HG03280 (cell line): ENCODE results near the gene MICAL2.

Experiments used
- ATAC-seq: cut with Tn5 transposase; IDR thresholded peaks from one replicate; pipeline ENCODE4 v1.9.1; 2021; ENCODE audit warnings: mild to moderate bottlenecking, moderate library complexity; ENCODE audit not compliant: unreplicated experiment

The MICAL2 gene

DNA sequence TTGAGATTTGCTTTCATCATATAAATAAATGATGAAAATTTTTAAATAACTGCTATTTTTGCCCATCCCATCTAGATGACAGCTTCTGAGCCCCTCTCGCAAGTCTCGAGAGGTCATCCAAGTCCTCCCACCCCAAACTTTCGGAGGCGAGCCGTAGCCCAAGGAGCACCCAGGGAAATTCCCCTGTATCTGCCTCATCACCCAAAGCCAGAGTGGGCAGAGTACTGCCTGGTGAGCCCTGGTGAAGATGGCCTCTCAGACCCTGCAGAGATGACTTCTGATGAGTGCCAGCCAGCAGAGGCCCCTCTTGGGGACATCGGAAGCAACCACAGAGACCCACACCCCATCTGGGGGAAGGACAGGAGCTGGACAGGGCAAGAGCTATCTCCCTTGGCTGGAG is 183.1 kb downstream of the MICAL2 start:
- ATAC-seq = no peak

DNA sequence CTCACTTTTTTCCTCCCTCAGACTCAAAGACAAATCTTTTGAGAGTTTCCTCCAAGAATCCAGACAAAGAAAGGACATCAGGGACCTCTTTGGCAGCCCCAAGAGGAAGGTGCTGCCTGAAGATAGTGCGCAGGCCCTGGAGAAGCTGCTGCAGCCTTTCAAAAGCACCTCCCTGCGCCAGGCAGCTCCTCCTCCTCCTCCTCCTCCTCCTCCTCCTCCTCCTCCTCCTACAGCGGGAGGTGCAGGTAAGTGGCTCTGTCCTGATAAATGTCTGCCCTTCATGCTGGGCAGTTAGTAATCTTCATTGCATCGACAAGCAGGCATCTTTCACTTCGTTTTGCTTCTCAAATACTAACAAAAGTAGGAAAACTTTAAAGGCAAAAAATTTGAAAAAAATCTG is 184.2 kb downstream of the MICAL2 start:
- no peak for ATAC-seq

DNA sequence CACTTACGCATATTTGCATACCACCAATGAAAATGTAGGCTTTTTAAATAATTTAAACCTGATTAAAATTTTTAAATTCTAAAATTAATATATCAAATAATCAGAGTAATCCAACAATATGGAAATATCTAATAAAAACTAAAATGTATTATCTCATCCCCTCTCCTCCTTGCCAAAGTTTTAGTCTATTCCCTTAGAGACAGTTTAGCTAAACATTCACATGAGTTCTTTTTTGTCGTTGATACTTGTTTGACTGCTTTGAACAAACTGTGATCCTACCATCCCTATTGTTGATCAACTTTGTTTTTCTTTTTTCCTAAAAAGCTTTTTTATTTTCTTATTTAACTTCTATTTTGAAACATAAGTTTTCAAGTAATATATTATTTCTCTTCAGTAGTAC is 185.6 kb downstream of the MICAL2 start:
- no peak for ATAC-seq

DNA sequence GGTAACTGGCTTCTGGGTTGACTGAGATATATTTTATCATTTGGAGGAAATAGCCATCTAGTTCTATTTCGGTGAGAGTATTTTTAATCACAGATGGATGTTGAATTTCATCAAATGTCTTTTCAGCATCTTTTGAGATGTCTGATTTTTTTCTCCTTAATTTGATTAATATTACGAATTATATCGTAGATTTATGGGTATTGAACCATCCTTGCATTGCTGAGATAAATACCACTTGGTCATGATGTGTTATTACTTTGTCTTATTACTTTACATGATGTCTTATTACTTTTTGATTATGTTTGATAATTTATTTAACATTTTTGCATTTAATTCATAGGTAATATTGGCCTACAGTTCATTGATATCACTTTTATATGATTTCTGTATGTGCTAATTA is 188.2 kb downstream of the MICAL2 start:
- no peak for ATAC-seq

DNA sequence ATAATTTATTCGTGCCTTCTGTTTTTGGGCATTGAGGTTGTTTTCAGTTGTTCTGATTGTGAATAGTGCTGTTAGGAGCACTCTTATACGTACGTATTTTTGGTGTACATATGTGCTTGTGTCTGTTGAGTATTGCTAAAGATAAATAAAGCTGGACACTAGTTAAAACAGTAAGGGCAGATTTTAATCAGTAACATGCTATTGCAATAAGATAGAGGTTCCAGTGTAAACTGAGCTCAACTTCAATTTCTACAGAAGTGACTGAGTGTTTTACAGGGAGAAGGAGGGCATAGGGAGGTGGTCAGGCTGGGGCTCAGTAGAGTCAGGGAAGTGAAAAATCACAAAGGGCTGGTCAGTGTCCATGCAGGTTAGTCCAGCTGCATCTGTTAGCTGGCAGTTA is 191.0 kb downstream of the MICAL2 start:
- ATAC-seq = no peak

DNA sequence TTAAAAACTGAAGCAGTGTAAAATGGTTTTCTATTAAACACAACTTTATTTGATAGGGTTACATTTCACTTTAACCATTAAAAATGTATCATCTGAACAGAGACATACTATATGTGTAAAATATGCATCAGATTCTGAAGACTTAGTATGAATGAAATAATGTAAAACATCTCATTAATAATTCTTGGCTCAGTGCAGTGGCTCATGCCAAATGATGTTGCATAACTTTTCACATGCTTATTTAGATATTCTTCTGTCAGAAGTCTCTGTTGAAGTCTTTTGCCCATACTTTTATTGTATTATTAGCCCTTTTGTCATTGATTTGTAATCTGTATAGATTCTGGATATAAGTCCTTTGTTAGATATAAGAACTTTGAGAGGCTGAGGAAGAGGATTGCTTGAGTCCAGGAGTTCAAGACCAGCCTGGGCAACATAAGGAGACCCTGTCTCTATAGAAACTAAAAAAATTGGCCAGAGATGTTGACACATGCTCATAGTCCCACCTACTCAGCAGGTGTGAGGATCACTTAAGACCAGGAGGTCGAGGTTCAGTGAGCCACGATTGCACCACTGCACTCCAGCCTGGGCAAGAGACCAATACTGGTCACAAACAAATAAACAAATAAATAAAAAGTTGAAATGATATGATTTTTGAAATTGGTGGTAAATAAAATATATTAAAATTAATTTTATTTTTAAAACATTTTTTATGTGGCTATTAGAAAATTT is 193.2 kb downstream of the MICAL2 start:
- no peak for ATAC-seq

DNA sequence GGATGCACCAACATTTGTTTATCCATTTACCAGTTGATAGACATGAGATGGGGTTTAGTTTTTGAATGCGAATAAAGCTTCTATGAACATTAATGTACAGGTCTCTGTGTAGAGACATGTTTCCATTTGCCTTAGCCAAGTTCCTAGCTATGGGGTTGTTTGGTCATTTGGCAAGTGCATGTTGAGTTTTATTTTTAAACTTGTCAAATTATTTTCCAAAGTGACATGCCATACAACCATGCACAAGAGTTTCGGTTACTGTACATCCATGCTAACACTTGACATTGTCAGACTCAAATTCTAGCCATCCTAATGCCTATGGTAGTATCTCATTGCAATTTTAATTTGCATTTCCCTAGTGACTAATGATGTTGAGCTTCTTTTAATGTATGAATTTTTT is 196.4 kb downstream of the MICAL2 start:
- no peak for ATAC-seq

DNA sequence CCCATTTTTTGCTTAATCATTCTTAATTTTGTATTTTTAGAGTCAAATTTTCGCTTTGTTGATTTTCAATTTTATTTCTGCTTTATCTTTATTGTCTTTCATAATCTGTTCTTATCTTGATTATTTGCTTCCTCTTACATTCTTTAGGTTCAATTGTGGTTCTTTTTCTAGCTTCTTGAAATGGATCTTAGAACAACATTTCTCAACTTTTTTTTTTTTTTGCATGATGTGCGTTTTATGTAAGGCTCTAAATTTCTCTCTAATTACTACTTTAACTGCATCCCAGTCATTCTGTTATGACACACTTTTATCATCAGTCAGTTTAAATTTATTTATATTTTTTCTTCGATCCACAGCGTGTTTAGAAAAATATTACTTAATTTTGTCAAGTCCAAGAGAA is 201.7 kb downstream of the MICAL2 start:
- no peak for ATAC-seq
